Globus pallidus (tissue), 1 donor: ENCODE results near the gene CALR3.

Source experiments
- DNase-seq: peaks from one replicate; pipeline ENCODE4 v3.0.0-alpha.2; 2015; ENCODE audit warnings: low spot score

CALR3 gene

DNA sequence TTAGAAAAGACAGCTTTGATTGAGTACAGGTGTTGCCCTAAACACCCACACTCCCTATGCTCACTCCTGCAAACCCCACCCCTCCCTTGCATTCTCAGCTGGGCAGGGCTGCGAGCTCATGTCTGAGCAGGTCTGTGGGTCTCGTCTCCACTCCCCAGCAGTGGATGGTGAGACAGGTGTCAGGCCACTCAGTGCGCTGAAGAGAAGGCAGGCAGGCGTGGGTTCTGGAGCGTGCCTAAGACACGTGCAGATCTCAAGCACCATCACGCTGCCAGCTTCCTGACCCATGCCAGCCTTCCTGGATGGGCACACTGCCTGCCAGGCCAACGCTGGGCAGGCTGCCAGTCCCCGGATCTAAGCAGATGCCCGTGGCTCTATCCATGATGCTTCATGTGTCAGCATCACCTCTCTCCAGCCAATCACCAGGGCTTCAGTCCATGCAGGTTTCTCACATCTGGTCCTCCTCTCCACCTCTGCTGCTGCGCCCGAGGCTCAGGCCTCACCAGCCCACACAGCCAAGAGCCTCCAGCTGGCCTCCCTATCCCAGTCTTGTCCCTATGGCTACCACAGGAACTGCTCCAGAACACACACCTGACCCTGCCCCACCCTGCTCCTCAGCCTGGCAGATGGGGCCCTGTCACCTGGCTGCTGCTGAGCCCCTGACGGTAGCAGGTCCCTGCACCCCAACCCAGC is 66.8 kb downstream of the CALR3 start:
- peak; percentile 30 for DNase-seq
